Measurements from ENCODE around the gene ART5. TPM values are rescaled to one million over a fixed set of nuclear protein-coding genes. Genes with fewer than 3 reads are reported as not detected.

ART5 gene, protein sequence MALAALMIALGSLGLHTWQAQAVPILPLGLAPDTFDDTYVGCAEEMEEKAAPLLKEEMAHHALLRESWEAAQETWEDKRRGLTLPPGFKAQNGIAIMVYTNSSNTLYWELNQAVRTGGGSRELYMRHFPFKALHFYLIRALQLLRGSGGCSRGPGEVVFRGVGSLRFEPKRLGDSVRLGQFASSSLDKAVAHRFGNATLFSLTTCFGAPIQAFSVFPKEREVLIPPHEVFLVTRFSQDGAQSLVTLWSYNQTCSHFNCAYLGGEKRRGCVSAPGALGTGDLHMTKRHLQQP
- under 1 TPM in 1 of 4 donors, not detected in 3; 0.64 TPM for total RNA-seq

DNA sequence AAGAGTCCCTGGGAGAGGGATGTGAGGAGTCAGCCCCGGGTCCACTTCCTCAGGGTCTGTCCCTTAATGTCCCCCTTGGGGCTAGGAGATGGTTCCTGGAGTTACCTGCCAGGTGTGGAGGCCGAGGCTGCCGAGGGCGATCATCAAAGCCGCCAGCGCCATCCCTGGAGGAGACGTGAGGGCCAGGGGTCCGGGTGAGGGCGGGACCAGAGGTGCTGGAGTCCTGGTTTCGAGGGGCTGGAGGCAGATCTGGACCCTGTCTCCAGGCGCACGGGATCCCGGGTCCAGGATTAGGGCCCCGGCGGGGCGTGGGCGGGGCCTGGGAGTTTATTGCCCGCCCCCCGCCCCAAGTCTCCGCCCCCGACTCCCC is at the start of gene ART5:
Gene ART5 (minus strand): TSS at position 292 of the 370 bp plus-strand sequence. CDS start 130 bp downstream, at position 162.
- peaks cover 0 to 28% (median 17%) of the 10 kb centered on the region in 4 donors for H3K4me1 ChIP-seq
- no peak for DNase-seq
- H3K4me3 ChIP-seq, result peak within 1 kb of the TSS; percentile 13 to 65 (median 32)
- in situ Hi-C loops (cut with MboI; ENCODE audit: low pct_ligation_motif_present in 1 of 4, low pct_unique_long_range_greater_than_20kb in 1 of 4, low sequenced_read_pairs in 3 of 4), result no loop called here
- H3K27me3 ChIP-seq, result peaks cover 21% of the 10 kb centered on the region
- H3K9me3 ChIP-seq, result no peaks in the 10 kb centered on the region
- intact Hi-C loops (cut with DNase I; ENCODE audit: low total_unique reads), result no loop called here
- WGBS, 2 donors (ENCODE audit: low coverage in 1 of 2), result 17% methylated on average over 21 of the region's 21 CpGs; no CpG with 5 or more reads in 1 of the 2 donors
- H3K27ac ChIP-seq, result peak within 1 kb of the TSS in 3 of 4 donors; percentile 9 to 49 (median 46)
- TF ChIP-seq POLR2AphosphoS5 (IDR thresholded peaks at IDR 0.05), result no peak
- TF ChIP-seq, protein P1, sequence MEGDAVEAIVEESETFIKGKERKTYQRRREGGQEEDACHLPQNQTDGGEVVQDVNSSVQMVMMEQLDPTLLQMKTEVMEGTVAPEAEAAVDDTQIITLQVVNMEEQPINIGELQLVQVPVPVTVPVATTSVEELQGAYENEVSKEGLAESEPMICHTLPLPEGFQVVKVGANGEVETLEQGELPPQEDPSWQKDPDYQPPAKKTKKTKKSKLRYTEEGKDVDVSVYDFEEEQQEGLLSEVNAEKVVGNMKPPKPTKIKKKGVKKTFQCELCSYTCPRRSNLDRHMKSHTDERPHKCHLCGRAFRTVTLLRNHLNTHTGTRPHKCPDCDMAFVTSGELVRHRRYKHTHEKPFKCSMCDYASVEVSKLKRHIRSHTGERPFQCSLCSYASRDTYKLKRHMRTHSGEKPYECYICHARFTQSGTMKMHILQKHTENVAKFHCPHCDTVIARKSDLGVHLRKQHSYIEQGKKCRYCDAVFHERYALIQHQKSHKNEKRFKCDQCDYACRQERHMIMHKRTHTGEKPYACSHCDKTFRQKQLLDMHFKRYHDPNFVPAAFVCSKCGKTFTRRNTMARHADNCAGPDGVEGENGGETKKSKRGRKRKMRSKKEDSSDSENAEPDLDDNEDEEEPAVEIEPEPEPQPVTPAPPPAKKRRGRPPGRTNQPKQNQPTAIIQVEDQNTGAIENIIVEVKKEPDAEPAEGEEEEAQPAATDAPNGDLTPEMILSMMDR (IDR thresholded peaks at IDR 0.05), result no peak
- TF ChIP-seq POLR2A (IDR thresholded peaks at IDR 0.05), result no peak
- TF ChIP-seq EP300 (IDR thresholded peaks at IDR 0.05; ENCODE audit: low read depth), result no peak
- no peaks in the 10 kb centered on the region for H3K36me3 ChIP-seq

DNA sequence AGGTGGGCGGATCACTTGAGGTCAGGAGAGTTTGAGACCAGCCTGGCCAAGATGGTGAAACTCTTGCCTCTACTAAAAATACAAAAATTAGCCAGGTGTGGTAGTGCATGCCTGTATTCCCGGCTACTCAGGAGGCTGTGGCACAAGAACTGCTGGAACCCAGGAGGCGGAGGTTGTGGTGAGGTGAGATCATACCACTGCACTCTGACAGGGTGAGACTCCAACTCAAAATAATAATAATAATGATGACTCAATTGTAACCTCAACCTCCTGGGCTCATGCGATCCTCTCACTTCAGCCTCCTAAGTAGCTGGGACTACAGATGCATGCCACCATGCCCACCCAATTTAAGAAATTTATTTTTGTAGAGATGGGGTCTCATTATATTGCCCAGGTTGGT is 45.0 kb upstream of the ART5 start:
- H3K4me3 ChIP-seq, result no peak overlapping the region
- H3K27ac ChIP-seq, result no peak overlapping the region
- intact Hi-C loops (cut with DNase I; ENCODE audit: low total_unique reads) (no loop called here), in situ Hi-C loops (cut with MboI; ENCODE audit: low pct_ligation_motif_present in 1 of 4, low pct_unique_long_range_greater_than_20kb in 1 of 4, low sequenced_read_pairs in 3 of 4) (no loop called here)
- no peak for DNase-seq
- no peak for TF ChIP-seq EP300 (IDR thresholded peaks at IDR 0.05; ENCODE audit: low read depth)
- no peak for TF ChIP-seq POLR2AphosphoS5 (IDR thresholded peaks at IDR 0.05)
- no peak for TF ChIP-seq POLR2A (IDR thresholded peaks at IDR 0.05)
- TF ChIP-seq, protein P1 (IDR thresholded peaks at IDR 0.05), result no peak
- no peaks in the 10 kb centered on the region for H3K9me3 ChIP-seq
- H3K36me3 ChIP-seq, result peaks cover 0 to 81% (median 32%) of the 10 kb centered on the region in 4 donors
- H3K4me1 ChIP-seq, result no peaks in the 10 kb centered on the region
- 43 to 72% methylated on average over 2 to 4 of the region's 4 CpGs for WGBS, 2 donors (ENCODE audit: low coverage in 1 of 2)
- no peaks in the 10 kb centered on the region for H3K27me3 ChIP-seq

DNA sequence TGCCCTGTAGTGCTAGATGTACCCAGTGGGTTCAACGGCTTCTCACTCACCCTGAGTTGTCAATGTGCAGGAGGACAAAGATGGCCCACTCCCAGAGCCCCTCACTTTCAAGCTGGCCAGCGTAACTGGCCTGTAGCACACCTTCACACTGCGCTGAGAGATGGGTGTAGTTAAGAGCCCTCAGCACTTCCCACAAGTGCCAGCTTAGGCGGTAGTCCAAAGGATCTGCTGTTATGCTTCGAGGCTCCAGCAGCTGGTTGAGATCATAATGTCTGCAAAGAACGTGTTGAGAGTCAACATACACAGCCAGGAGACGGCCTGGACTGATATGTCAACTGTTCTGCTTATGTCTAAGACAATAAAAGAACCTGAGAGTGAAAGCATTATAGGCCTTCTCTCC is 44.1 kb upstream of the ART5 start:
- intact Hi-C loops (cut with DNase I; ENCODE audit: low total_unique reads), result no loop called here
- TF ChIP-seq POLR2A (IDR thresholded peaks at IDR 0.05), result no peak
- TF ChIP-seq, protein P1 (IDR thresholded peaks at IDR 0.05), result no peak
- no peak for TF ChIP-seq POLR2AphosphoS5 (IDR thresholded peaks at IDR 0.05)
- TF ChIP-seq EP300 (IDR thresholded peaks at IDR 0.05; ENCODE audit: low read depth), result no peak
- in situ Hi-C loops (cut with MboI; ENCODE audit: low pct_ligation_motif_present in 1 of 4, low pct_unique_long_range_greater_than_20kb in 1 of 4, low sequenced_read_pairs in 3 of 4), result no loop called here
- no peak overlapping the region for H3K4me3 ChIP-seq
- H3K36me3 ChIP-seq, result peaks cover 0 to 79% (median 32%) of the 10 kb centered on the region in 4 donors
- no peaks in the 10 kb centered on the region for H3K4me1 ChIP-seq
- H3K27me3 ChIP-seq, result no peaks in the 10 kb centered on the region
- WGBS, 2 donors (ENCODE audit: low coverage in 1 of 2), result 76% methylated on average over 7 of the region's 7 CpGs; no CpG with 5 or more reads in 1 of the 2 donors
- no peaks in the 10 kb centered on the region for H3K9me3 ChIP-seq
- no peak for DNase-seq
- H3K27ac ChIP-seq, result no peak overlapping the region

DNA sequence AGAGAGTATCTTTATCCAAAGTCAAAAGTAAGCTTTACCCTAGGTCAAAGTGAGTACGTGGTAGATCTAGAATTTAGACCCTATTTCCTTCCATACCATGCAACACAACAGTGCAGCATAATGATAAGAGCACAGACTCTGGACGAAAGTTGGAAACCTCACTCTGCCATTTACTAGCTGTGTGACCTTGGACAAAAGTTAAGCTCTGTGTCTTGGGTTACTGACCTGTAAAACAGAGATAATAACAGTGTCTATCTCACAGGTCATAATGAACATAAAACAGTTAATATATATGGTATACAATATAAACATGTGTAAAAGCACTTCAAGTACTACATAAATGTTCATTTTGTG is 43.0 kb upstream of the ART5 start:
- peaks cover 0 to 81% (median 32%) of the 10 kb centered on the region in 4 donors for H3K36me3 ChIP-seq
- no peaks in the 10 kb centered on the region for H3K4me1 ChIP-seq
- H3K27ac ChIP-seq, result no peak overlapping the region
- in situ Hi-C loops (cut with MboI; ENCODE audit: low pct_ligation_motif_present in 1 of 4, low pct_unique_long_range_greater_than_20kb in 1 of 4, low sequenced_read_pairs in 3 of 4), result no loop called here
- WGBS, 2 donors (ENCODE audit: low coverage in 1 of 2), result 73 to 86% methylated on average over 2 of the region's 2 CpGs
- no peaks in the 10 kb centered on the region for H3K9me3 ChIP-seq
- H3K27me3 ChIP-seq, result no peaks in the 10 kb centered on the region
- no peak overlapping the region for H3K4me3 ChIP-seq
- intact Hi-C loops (cut with DNase I; ENCODE audit: low total_unique reads), result no loop called here
- DNase-seq, result no peak
- TF ChIP-seq, protein P1 (IDR thresholded peaks at IDR 0.05), result no peak
- TF ChIP-seq POLR2A (IDR thresholded peaks at IDR 0.05), result no peak
